ENCODE measurements around the gene ENOX1. TPM values are rescaled to one million over a fixed set of nuclear protein-coding genes. Genes with fewer than 3 reads are reported as not detected.

Gene ENOX1
- total RNA-seq, 4 donors from 2014 or later: 3.6 to 18.7 (median 5.7) TPM

GRCh38 chr13:43295825-43296564, 490.8 kb downstream of the ENOX1 start:
- H3K9me3 ChIP-seq: no peaks in the 10 kb centered on the region
- intact Hi-C loops (cut with DNase I; ENCODE audit: low total_unique reads): no loop called here
- DNase-seq: no peak
- no peaks in the 10 kb centered on the region for H3K27me3 ChIP-seq
- H3K4me1 ChIP-seq: no peaks in the 10 kb centered on the region
- H3K27ac ChIP-seq: no peak overlapping the region
- TF ChIP-seq POLR2A (IDR thresholded peaks at IDR 0.05) (no peak), CTCF (IDR thresholded peaks at IDR 0.05) (no peak)
- H3K36me3 ChIP-seq: no peaks in the 10 kb centered on the region
- H3K4me3 ChIP-seq: no peak overlapping the region

- no peaks in the 10 kb centered on the region for H3K36me3 ChIP-seq
- intact Hi-C loops (cut with DNase I; ENCODE audit: low total_unique reads): no loop called here
- H3K4me1 ChIP-seq: no peaks in the 10 kb centered on the region
- TF ChIP-seq CTCF (IDR thresholded peaks at IDR 0.05) (no peak), POLR2A (IDR thresholded peaks at IDR 0.05) (no peak)
- H3K4me3 ChIP-seq: no peak overlapping the region
- no peak for DNase-seq
- no peak overlapping the region for H3K27ac ChIP-seq
- no peaks in the 10 kb centered on the region for H3K27me3 ChIP-seq
- H3K9me3 ChIP-seq: no peaks in the 10 kb centered on the region
Observed at GRCh38 chr13:43295321-43295720, 491.5 kb downstream of the ENOX1 start.

- no peak overlapping the region for H3K27ac ChIP-seq
- no peaks in the 10 kb centered on the region for H3K36me3 ChIP-seq
- DNase-seq: no peak
- H3K9me3 ChIP-seq: no peaks in the 10 kb centered on the region
- TF ChIP-seq CTCF (IDR thresholded peaks at IDR 0.05) (no peak), POLR2A (IDR thresholded peaks at IDR 0.05) (no peak)
- H3K27me3 ChIP-seq: no peaks in the 10 kb centered on the region
- H3K4me1 ChIP-seq: no peaks in the 10 kb centered on the region
- no peak overlapping the region for H3K4me3 ChIP-seq
- intact Hi-C loops (cut with DNase I; ENCODE audit: low total_unique reads): no loop called here
Observed at GRCh38 chr13:43294412-43294811, 492.4 kb downstream of the ENOX1 start.

GRCh38 chr13:43293986-43294385, 492.8 kb downstream of the ENOX1 start:
- Histone ChIP-seq H3K4me1 (no peaks in the 10 kb centered on the region), H3K9me3 (no peaks in the 10 kb centered on the region), H3K27me3 (no peaks in the 10 kb centered on the region), H3K36me3 (no peaks in the 10 kb centered on the region), H3K27ac (no peak overlapping the region), H3K4me3 (no peak overlapping the region)
- intact Hi-C loops (cut with DNase I; ENCODE audit: low total_unique reads): no loop called here
- DNase-seq: no peak
- TF ChIP-seq POLR2A (IDR thresholded peaks at IDR 0.05) (no peak), CTCF (IDR thresholded peaks at IDR 0.05) (no peak)

- no peaks in the 10 kb centered on the region for H3K36me3 ChIP-seq
- no peak for TF ChIP-seq POLR2A (IDR thresholded peaks at IDR 0.05)
- TF ChIP-seq CTCF (IDR thresholded peaks at IDR 0.05): no peak
- no peak for DNase-seq
- H3K4me3 ChIP-seq: no peak overlapping the region
- no peaks in the 10 kb centered on the region for H3K4me1 ChIP-seq
- no peaks in the 10 kb centered on the region for H3K9me3 ChIP-seq
- intact Hi-C loops (cut with DNase I; ENCODE audit: low total_unique reads): no loop called here
- H3K27ac ChIP-seq: no peak overlapping the region
- no peaks in the 10 kb centered on the region for H3K27me3 ChIP-seq
Observed at GRCh38 chr13:43293561-43293960, 493.2 kb downstream of the ENOX1 start.
